ENCODE results near the gene MIEN1.
"Not testable (repeated sequence)": the region's sequence is repeated elsewhere in the genome, so short reads cannot be mapped to it uniquely, and the experiment has no call there.

Gene MIEN1

GRCh38 chr17:39756380-39757079 is 26.2 kb upstream of the MIEN1 start:
- DNase-seq (ENCODE audit: low read depth), result no peak
- H3K4me3 ChIP-seq (ENCODE audit: low read depth, low read length), result no peak overlapping the region

- DNase-seq (ENCODE audit: low read depth), result no peak
- no peak overlapping the region for H3K4me3 ChIP-seq (ENCODE audit: low read depth, low read length)
These were observed 25.4 kb upstream of the MIEN1 start for GRCh38 chr17:39755554-39756379.

GRCh38 chr17:39754958-39755553 is 24.7 kb upstream of the MIEN1 start:
- DNase-seq (ENCODE audit: low read depth), result no peak
- H3K4me3 ChIP-seq (ENCODE audit: low read depth, low read length), result peak overlapping the region; percentile 60

- peak overlapping the region; percentile 60 for H3K4me3 ChIP-seq (ENCODE audit: low read depth, low read length)
- no peak for DNase-seq (ENCODE audit: low read depth)
These were observed 24.0 kb upstream of the MIEN1 start for GRCh38 chr17:39754161-39754957.

- DNase-seq (ENCODE audit: low read depth), result no peak
- peak overlapping the region; percentile 60 for H3K4me3 ChIP-seq (ENCODE audit: low read depth, low read length)
These were observed 23.3 kb upstream of the MIEN1 start for GRCh38 chr17:39753514-39754160.

- H3K4me3 ChIP-seq (ENCODE audit: low read depth, low read length), result no peak overlapping the region
- no peak for DNase-seq (ENCODE audit: low read depth)
These were observed 22.0 kb upstream of the MIEN1 start for GRCh38 chr17:39752241-39752881.

GRCh38 chr17:39751637-39752036 is 21.3 kb upstream of the MIEN1 start:
- DNase-seq (ENCODE audit: low read depth), result no peak
- no peak overlapping the region for H3K4me3 ChIP-seq (ENCODE audit: low read depth, low read length)

GRCh38 chr17:39751016-39751543 is 20.7 kb upstream of the MIEN1 start:
- no peak for DNase-seq (ENCODE audit: low read depth)
- no peak overlapping the region for H3K4me3 ChIP-seq (ENCODE audit: low read depth, low read length)

- no peak overlapping the region for H3K4me3 ChIP-seq (ENCODE audit: low read depth, low read length)
- DNase-seq (ENCODE audit: low read depth), result no peak
These were observed 20.0 kb upstream of the MIEN1 start for GRCh38 chr17:39750131-39751015.

- not testable (repeated sequence) for H3K4me3 ChIP-seq (ENCODE audit: low read depth, low read length); DNase-seq (ENCODE audit: low read depth)
These were observed 18.2 kb upstream of the MIEN1 start for GRCh38 chr17:39748444-39749034.

GRCh38 chr17:39747745-39748144 is 17.4 kb upstream of the MIEN1 start:
- no peak overlapping the region for H3K4me3 ChIP-seq (ENCODE audit: low read depth, low read length)
- DNase-seq (ENCODE audit: low read depth), result no peak

GRCh38 chr17:39746145-39746461 is 15.8 kb upstream of the MIEN1 start:
- no peak for DNase-seq (ENCODE audit: low read depth)
- no peak overlapping the region for H3K4me3 ChIP-seq (ENCODE audit: low read depth, low read length)

- H3K4me3 ChIP-seq (ENCODE audit: low read depth, low read length), result no peak overlapping the region
- DNase-seq (ENCODE audit: low read depth), result no peak
These were observed 15.2 kb upstream of the MIEN1 start for GRCh38 chr17:39745335-39746144.

- no peak for DNase-seq (ENCODE audit: low read depth)
- no peak overlapping the region for H3K4me3 ChIP-seq (ENCODE audit: low read depth, low read length)
These were observed 14.5 kb upstream of the MIEN1 start for GRCh38 chr17:39744836-39745215.

GRCh38 chr17:39744075-39744835 is 13.9 kb upstream of the MIEN1 start:
- H3K4me3 ChIP-seq (ENCODE audit: low read depth, low read length), result no peak overlapping the region
- DNase-seq (ENCODE audit: low read depth), result no peak

GRCh38 chr17:39742856-39743436 is 12.6 kb upstream of the MIEN1 start:
- H3K4me3 ChIP-seq (ENCODE audit: low read depth, low read length), result no peak overlapping the region
- DNase-seq (ENCODE audit: low read depth), result no peak

All from skeletal muscle cell (primary cell).